Body of pancreas (tissue), 4 donors: Measurements from ENCODE around the gene ANKRD50.

Source experiments
- CTCF ChIP-seq, 7 experiments: fragments of 450-650 bp in 4 of 7; fragments of 200-600 bp in 3 of 7; sonication (generic) in 3 of 7; IDR thresholded peaks; one replicate each; pipeline ENCODE4 v1.5.1; 2016 to 2019; ENCODE audit warnings: antibody characterized with exemption in 7 of 7
- POLR2A ChIP-seq, 3 donors: fragments of 450-650 bp; IDR thresholded peaks; one replicate each; pipeline ENCODE4 v1.6.1; 2016; ENCODE audit warnings: antibody characterized with exemption in 3 of 3, mild to moderate bottlenecking in 2 of 3

GRCh38 chr4:124629681-124630080 is 82.9 kb downstream of the ANKRD50 start:
- no peak for TF ChIP-seq CTCF (IDR thresholded peaks at IDR 0.05)
- TF ChIP-seq POLR2A (IDR thresholded peaks at IDR 0.05): no peak
